HepG2 (cell line): Measurements from ENCODE around the gene PRR20G.

Experiments
- CTCF ChIP-seq: sonication (generic); formaldehyde crosslinking; IDR thresholded peaks from 2 replicates; pipeline ENCODE4 v1.5.0; 2020; ENCODE audit warnings: mild to moderate bottlenecking, missing genetic modification reagents, moderate library complexity
- KAT8 ChIP-seq: IDR thresholded peaks from 2 replicates; pipeline ENCODE4 v1.6.1; 2016; ENCODE audit warnings: missing genetic modification reagents, missing compliant biosample characterization
- MEF2D ChIP-seq: sonication (generic); formaldehyde crosslinking; IDR thresholded peaks from 2 replicates; pipeline ENCODE4 v1.5.1; 2020; ENCODE audit warnings: mild to moderate bottlenecking, missing genetic modification reagents
- NBN ChIP-seq: fragments of 450-650 bp; conservative IDR thresholded peaks from 2 replicates; pipeline ENCODE4 v1.6.1; 2017
- PAF1 ChIP-seq: IDR thresholded peaks from 2 replicates; pipeline ENCODE4 v1.6.1; 2016; ENCODE audit warnings: missing genetic modification reagents, missing compliant biosample characterization
- POGZ ChIP-seq: sonication (generic); formaldehyde crosslinking; IDR thresholded peaks from 2 replicates; pipeline ENCODE4 v1.4.0; 2020; ENCODE audit warnings: mild to moderate bottlenecking, missing genetic modification reagents
- SP1 ChIP-seq, 2 experiments: fragments of 450-650 bp in 1 of 2; sonication (generic) in 1 of 2; formaldehyde crosslinking in 1 of 2; IDR thresholded peaks; 2 replicates each; pipeline versions ENCODE4 v1.4.0 to v1.6.1; 2016 to 2020; ENCODE audit warnings: missing genetic modification reagents in 1 of 2
- ZBTB2 ChIP-seq: sonication (generic); formaldehyde crosslinking; IDR thresholded peaks from 2 replicates; pipeline ENCODE4 v1.8.0; 2022; ENCODE audit warnings: low read depth, missing genetic modification reagents
- ZNF546 ChIP-seq: sonication (generic); formaldehyde crosslinking; conservative IDR thresholded peaks from 2 replicates; pipeline ENCODE4 v1.8.1; 2023; ENCODE audit warnings: mild to moderate bottlenecking, missing genetic modification reagents
- ZNF780A ChIP-seq: sonication (generic); formaldehyde crosslinking; IDR thresholded peaks from 2 replicates; pipeline ENCODE4 v1.8.0; 2022; ENCODE audit warnings: mild to moderate bottlenecking, missing genetic modification reagents, moderate library complexity

DNA sequence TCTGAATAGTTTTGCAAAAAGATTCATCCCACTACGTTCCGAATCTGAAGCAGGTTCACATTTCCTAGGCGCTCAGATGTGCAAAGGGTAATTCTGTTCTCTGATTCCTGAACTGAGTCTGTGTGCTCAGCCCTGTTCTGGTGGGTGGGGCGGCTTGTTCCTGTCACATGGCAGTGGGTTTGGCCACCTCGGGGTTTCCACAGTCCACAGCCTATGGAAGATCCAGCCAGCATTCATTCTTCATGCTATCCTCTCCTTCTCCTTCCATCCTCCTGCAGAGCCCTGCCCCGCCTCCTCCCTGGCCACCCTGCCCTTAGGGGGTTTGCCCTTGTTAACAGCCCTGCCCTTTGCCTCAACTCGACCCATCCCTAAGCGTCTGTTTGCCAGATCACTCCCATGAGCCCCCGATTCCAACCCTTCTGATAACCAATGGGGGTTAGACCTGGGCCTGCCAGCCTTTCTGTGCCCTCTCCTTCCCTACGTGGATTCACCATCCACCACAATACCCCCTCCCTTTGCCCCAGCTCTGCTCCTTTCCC, 31.0 kb downstream of the PRR20G start:
- TF ChIP-seq SP1 (IDR thresholded peaks at IDR 0.05): no peak
- no peak for TF ChIP-seq SP1 (CRISPR knock-in tag; IDR thresholded peaks at IDR 0.05)
- no peak for TF ChIP-seq NBN
- TF ChIP-seq POGZ (CRISPR knock-in tag): no peak
- TF ChIP-seq ZNF780A: no peak
- no peak for TF ChIP-seq PAF1 (CRISPR knock-in tag)
- no peak for TF ChIP-seq CTCF (CRISPR knock-in tag)
- TF ChIP-seq KAT8 (CRISPR knock-in tag): no peak
- no peak for TF ChIP-seq ZBTB2 (CRISPR knock-in tag)
- no peak for TF ChIP-seq MEF2D (CRISPR knock-in tag)
- no peak for TF ChIP-seq ZNF546 (CRISPR knock-in tag)
